Stimulated activated CD8-positive, alpha-beta memory T cell treated with anti-CD3 and anti-CD28 coated beads, Interleukin-4, amount 100 ng/mL, for 24 hours (primary cell): Measurements from ENCODE around the gene CCNG2.
A peak's percentile ranks its signal among the peaks of the same experiment; 100 is the strongest.

Experiments
- DNase-seq: peaks from one replicate; pipeline ENCODE4 v3.0.0-alpha.2; 2020; ENCODE audit warnings: low read depth

CCNG2 gene

DNA sequence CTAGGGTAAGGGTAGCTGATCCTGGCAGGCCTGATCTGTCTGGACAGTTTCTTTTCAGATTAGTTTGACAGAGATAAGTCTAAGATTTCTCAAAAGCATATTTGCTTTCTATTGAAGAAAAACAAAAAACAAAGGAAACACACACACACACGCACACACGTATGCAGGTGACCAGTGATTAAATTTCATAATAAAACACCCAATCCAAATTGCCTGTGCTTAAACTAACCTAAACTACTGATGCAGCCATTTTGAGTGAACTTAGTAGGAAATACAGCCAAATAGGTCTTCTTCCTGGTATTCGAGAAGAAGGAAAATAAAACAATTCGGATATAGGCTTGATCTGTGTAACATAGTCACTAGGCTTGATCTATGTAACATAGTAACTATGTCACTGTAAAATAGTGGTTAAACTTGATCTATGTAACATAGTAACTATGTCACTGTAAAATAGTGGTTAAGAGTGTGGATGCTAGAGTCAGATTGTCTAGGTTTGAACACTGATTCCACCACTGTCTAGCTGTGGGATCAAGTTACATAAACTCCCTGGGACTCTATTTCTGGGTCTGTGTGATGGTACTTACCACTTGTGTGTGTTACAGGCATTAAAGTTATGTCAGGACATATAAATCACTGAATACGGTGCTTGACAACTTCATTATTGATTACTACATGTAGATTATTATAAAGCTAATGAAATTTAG lies 9.8 kb upstream of the CCNG2 start:
- DNase-seq = no peak

DNA sequence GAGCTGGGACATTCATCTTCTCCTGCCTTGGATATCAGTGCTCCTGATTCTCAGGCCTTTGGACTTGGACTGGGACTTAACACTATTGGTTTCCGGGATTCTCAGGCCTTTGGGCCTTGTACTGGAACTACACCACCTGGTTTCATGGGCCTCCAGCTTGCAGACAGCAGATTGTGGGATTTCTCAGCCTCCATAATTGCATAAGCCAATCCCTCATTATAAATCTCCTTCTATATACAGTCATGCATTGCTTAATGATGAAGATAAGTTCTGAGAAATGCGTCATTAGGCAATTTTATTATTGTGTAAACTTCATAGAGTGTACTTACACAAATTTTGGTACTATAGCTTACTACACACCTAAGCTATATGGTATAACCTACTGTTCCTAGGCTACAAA lies 8.9 kb upstream of the CCNG2 start:
- no peak for DNase-seq

DNA sequence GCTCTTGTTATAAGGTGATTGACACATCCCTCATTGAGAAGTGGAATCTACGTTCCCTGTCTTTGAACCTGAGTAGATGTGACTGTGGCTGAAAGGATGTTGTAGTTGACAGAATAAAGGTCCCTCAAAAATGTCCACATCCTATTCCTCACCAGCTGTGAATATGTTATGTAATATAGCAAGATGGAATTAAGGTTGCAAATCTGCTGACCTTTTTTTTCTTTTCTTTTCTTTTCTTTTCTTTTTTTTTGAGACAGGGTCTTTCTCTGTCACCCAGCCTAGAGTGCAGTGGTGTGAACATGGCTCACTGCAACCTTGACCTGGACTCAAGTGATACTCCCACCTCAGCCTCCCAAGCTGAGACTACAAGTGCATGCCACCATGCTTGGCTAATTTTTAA lies 7.2 kb upstream of the CCNG2 start:
- no peak for DNase-seq

DNA sequence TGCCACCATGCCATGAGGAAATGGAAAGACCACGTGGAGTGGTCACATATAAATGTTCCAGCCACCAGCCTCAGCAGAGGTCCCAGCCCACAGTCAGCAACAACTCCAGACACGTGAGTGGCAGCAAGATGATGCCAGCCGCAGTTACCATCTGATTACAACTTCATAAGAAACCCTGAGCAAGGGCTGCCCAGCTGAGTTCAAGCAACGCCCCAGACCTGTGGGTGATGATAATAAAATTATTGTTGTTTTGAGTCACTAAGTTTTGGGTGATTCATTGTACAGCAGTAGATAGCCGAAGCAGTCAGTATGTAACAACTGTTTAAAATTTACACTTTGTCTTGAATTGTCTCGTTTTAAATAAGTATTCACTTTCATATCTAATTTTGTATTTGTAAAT lies 5.8 kb upstream of the CCNG2 start:
- no peak for DNase-seq

DNA sequence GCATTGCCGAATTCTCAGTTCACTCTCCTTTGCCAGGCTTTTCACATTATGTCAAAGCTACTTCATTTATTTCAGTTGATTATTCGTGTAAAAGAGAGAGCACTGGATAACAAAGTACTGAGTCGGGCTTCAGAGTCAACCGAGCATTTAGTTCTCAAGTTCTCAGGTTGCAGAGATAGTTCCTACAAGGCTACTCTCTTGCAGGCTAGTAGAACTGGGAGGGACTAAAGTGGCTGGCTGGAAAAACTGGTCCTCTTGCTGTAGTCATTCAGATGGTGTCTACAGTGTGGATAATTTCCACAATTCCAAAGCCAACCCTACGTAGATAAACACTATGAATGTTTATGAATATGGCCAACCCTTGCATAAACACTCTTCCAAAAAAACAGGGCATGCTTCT lies 4.6 kb upstream of the CCNG2 start:
- DNase-seq = no peak

DNA sequence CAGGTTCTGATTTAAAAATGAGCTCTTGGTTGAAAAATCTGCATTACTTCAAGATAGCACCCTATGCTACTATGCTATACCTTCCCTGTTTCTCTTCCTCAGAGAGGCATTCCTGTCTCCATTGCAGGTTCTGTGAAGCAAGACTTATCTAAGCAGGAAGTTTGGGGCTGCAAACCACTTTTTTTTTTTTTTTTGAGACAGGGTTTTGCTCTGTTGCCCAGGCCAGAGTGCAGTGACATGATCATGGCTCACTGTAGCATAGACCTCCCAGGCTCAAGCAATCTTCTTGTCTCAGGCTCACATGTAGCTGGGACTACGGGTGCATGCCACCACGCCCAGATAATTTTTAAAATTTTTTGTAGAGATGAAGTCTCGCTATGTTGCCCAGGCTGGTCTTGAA lies 4.0 kb upstream of the CCNG2 start:
- no peak for DNase-seq

DNA sequence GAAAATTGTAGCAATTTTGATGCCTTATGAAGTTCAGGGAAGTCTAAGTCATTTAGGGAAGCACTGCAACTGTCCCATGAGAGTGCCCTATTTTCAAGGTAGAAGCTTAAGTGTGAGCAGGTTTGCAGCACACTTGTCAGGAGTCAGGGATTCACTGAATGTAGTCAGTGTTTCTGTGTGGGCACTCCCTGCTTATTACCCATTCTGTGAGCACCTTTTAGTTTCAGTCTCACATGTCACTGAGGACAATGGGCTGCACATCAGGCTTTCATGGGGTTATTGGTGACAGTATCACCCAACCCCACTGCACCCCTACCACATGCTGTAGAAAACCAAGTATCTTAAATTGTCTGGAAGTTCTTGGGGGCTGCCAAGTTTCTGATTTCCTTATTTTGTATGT lies 2.9 kb upstream of the CCNG2 start:
- no peak for DNase-seq

DNA sequence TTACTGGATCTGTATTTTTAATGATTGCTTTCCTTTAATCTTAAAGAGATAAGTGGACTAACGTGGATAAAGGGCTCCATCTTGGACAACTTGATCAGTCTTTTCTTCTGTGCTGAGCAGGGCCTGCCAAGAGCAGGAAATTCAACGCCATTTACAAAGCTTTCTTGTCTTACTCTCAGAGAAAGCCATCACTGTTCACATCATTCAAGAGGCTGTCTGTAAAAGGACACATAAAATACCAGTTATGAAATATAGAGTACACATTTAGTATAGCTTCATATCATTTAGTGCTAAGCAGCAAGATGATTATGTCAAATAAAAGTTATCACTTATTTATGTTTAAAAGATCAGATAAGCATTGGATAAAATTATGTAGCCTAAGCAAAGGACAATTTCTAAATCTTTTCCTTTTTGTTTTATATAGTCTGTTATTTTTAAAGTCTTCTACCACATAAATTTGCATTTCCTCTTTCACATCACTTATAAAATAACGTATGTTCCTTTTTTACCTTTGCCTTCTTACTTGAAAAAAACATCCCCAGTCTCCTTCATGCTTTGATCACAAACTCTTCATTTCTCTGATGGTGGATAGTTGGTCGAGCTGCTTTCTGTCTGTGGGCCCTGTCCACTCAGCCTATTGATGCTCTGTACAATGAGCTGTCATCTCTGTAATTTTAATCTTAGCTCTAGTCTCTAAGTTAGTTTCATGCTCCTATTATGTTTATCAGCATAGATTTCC lies 2.1 kb upstream of the CCNG2 start:
- no peak for DNase-seq

DNA sequence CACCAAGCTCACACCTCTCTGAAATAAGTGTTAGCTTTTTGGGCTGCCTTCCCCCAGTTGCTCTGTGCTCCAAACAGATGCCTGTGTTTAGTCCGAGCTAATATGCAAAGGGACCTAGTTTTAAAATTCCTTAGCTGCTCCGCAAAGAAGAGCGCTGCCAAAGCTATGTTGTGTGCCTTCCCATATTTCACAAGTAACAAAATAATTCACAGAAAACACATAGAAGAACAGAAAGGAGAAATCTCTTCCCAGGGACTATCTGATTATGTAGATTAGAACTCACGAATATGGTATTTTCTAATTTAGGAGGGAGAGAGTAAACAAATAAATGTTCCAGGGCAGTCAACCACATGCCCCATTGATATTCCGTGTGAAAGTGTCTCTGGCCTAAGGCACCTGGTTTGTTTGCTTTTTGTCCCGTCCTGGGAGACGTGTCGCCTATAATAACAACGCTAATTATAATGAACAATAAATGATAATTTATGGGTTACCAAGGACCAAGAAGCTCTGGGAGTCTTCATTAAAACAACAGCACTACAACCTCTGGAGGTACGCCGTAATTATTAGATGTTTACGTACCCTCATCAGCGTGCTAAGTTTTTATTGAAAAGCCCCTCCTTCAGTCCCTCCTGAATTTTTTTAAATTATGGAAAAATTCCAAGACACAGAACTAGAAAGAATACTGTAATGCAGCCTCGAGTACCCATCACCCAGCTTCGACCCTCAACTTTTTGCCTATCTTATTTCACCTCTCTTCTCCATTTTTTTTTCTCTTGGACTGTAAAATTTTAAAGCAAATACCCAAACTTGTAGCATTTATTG lies 1.2 kb upstream of the CCNG2 start:
- DNase-seq = no peak

DNA sequence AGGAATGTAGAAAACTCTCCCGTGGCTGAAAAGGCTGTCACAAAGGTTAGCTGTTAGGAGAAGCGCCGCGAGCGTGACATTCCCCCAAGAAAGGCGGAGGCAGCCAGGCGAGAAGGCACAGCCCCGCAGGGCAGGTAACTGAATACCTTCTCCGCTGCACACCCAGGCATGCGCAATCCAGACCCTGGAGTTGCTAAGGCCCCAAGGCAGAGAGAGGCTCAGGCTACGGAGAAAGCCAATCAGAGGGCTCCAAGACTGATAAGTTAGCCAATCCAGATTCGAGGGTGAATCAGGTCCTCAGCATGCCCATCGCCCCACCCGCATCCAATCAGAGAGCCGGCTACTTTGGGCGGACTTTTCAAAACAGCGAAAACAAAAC lies 485 bp upstream of the CCNG2 start:
- peak; percentile 83 for DNase-seq

DNA sequence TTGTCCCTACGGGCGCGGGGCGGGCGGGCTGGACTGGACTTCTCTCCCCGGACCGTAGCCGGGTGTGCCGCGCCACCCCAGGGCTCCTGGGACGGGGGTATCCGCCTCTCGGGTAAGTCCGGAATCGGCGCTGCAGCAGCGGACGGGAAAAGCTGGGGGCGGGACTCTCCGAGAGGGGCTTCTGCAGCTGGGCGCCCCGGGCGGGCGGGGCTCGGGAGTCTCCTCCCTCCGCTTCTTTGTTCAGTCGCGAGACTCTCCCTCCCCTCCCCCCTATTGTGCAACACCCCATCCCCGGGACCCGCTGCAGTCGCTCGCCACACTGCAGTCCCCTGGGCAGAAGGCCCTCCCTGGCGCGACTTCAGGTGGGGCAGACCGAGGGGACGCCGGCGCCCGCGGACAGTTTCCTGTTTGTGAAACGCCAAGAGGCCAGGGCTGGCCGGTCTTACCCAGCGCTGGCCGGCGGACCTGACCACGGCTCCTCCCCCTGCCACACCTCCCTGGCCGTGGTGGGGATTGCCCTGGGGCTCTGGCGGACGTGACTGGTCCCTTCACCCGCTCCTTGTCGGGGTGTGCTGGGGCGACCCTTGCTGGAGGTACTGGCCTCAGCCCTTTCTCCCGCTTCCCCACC lies 966 bp downstream of the CCNG2 start:
- DNase-seq = peak; percentile 58

DNA sequence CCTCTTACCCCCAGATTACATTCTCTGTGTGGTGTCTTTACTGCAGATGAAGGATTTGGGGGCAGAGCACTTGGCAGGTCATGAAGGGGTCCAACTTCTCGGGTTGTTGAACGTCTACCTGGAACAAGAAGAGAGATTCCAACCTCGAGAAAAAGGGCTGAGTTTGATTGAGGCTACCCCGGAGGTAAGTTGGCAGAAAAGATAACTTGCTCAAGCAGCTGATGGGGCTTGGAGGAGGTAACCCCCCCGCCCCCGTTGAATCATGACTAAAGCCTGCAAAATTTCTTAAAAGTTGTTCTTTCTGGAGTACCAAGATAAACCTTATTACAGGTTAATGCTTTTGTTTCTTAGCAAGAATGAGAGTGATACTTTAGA lies 1.5 kb downstream of the CCNG2 start:
- DNase-seq = no peak

DNA sequence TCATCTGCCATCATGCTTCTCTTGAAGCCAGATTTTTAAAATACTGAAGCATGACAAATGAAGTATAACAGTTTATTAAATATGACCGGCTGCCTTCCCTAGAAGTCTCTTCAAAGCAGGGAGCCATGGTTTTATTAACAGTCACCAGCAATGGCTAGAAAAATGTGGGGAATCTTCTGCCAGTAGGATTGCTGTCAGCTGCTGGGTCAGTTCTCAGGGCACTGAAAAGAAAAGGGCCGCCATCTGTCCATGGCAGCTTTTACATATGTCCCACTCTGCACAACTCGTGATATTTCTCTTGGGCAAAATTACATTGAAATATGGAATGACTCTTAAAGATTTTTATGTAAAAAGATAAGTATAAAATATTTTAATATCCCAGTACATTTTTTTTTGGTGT lies 2.8 kb downstream of the CCNG2 start:
- no peak for DNase-seq

DNA sequence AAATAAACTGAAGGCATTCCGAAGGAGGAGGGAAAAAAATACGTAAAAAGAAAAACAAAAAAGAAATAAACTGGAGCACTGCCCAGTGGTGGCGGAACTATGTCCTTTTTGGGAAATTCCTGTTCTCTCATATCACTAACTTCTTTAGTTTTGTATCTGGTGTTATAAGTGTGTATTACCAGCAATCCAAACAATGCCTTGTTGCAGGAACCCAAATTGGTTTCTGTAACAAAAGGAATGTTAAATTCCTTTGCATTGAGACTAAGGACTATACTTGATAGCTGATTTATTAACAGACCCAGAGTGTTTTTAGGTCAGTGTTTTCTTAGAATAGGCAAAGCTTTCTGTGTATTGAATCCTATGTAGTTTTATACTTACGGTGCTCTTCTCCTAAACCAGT lies 6.6 kb downstream of the CCNG2 start:
- DNase-seq = no peak

DNA sequence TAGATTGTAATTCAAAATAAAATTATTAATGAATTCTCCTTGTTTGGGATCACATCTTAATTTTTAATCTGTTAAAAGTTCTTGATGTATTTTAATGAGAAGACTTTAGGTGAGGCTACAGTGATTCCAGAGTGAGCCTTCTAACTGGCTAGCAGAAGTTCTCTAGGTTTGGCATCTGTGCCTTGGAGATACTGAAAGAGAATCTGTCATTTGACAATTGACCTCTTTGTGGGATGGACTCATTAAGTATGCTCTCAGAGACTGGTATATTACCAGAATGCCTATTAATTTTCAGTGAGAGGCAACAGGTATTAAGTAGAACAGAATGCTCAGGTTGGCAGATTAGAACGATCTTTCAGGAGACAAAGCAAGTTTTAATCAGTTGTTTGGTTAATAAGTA lies 10.2 kb downstream of the CCNG2 start:
- DNase-seq = no peak

DNA sequence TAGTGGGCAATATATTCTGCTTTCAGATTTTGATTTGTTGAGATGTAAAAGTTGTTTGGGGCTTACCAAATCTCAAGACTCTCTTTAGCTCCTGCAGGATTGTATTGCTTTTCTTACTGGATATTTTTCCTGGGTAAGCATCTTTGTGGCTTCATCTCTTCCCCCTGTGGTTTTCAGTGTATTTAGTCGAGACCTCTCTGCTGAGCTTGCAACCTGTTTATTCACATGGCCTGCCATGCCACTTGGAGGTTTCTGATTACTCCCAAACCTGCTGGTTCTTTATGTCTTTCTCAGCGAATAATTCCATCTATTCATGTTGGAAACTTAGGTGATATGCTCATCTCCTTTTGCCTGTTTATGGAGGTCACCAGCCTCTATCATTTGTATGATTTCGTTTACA lies 10.9 kb downstream of the CCNG2 start:
- no peak for DNase-seq

DNA sequence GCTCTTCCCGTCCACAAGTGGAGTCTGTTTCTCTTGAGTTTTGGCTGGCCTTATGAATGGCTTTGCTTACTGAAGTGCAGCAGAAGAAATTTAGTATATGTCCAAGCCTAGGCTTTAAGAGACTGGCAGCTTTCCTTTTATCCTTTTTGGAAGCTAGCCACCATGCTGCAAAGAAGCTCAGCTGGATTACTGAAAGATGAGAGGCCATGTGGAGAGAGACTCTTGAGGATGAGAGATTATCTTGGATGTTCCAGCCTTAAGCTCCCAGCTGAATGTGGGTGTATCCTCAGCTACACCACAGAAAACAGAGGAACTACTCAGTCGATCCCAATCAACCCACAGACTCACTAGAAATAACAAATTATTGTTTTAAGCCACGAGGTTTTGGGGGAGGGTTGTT lies 12.5 kb downstream of the CCNG2 start:
- DNase-seq = no peak

DNA sequence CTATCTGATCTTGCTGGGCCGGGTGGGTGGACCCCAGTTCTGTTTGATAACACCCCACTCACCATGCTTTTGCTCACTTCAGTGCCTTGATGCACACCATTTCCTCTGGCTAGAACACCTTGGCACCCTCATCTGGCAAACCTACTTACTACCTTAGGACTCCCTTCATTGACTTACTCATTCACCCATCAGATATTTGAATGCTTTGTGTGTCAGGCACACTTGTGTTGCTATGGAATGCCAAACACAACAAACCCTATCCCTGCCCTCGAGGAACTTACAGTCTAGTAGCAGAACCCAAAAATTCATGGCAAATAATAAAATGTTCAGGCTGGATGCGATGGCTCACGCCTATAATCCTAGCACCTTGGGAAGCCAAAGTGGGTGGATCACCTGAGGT lies 13.9 kb downstream of the CCNG2 start:
- no peak for DNase-seq

DNA sequence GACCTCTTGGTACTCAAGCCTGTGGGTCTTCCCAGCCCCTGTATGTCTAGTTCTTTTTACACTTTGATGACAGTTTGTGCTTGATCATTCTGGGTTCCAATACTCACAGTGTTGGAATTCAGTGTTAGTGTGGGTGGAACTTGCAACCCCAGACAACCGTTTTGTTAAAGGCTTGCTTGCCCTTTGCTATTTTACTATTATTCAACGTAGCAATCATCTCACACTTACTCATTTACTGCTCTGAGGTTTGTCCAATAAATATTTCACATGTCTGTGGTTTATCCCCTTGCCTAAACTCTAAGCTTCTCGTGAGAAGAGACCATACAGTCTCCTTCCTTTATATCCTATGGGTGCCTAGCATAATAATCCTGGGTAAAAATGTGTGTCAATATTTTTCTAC lies 15.3 kb downstream of the CCNG2 start:
- DNase-seq = no peak

DNA sequence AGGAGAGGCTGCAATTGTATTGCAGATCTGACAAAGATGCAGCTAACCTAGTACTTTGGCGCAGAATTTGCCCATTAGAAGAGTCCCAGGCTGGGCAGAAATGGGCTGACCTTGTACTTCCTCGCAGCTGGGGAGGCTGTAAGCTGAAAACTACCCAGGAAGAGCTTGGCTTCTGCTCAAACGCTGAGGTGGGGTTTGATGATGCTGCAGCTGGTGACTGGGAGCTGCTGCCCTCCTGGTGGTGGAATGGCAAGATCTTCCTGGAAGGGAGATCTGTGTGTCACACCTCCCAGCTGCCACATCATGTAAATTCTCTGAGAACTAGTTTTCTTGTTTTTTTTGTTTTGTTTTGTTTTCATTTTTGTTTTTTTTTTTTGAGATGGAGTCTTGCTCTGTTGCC lies 17.4 kb downstream of the CCNG2 start:
- no peak for DNase-seq

DNA sequence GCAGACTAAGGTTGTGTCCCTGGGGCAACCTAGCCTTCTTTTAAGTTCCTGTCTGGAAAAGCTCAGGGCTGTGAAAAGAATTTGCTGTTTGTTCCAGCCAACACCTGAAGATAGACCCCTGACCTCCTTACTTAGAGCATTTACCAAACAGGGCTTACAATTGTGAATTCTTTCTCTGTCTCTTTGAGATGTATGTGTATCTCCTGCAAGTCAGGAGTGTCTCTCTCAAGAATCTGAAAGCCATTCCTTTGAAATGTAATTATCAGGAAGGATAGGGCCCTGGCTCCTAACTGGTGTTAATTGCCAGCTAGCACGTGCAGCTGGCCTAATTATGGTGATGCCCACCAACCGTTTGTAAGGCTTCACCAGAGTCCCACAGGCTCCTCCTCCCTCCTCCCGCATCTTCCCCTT lies 18.2 kb downstream of the CCNG2 start:
- no peak for DNase-seq

DNA sequence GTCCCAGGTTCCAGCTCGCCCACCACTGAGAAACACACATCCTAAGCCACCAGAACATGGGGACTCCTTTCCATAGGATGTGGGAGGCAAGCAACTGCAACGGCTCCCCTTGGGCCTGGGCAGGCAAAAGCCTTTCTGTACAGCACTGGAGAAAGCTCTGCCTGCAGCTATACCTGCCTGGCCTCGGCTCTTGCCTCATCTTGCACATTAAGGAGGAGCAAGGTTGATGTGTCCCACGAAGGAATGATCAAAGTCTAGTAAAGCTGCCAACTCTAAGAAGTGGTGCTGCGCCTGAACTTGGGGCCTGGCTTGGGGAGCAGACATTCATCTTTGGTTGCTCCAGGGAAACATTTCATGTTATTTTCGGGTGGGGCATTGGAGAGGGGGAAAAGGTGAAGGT lies 19.6 kb downstream of the CCNG2 start:
- no peak for DNase-seq

DNA sequence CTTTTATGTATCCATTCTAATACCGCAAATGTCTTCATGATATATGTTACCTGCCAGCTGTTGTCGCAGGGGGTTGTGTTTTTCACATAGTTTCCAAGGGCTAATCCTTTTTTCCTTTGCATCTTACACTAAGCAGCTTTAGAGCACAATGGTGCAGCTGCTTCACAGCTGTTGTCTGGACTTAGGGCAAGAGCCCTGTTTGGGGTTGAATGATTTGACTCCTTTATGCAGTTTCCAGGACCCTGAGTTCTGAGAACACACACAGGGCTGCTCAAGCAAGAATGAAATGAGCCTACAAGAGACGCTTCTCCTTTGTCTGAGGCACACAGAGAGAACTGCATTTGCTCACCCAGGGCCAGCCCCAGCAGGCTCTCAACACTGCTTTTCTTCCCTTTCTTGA lies 20.2 kb downstream of the CCNG2 start:
- no peak for DNase-seq
